Activated CD4-positive, alpha-beta T cell treated with anti-CD3 and anti-CD28 coated beads, Interleukin-2, amount 10 ng/mL, durations not matched to agents 7 days and 5 days (primary cell): ENCODE data around the gene TARS3. TPM values are rescaled to one million over a fixed set of nuclear protein-coding genes. Genes with fewer than 3 reads are reported as not detected.

Experiments
- CTCF ChIA-PET: fragments of 350-600 bp; sonication (Branson Sonifier 250); formaldehyde crosslinking; loops from one replicate; lab custom pipeline; 2021; ENCODE audit warnings: antibody characterized with exemption; lab: Charles Lee
- POLR2A ChIA-PET: fragments of 350-600 bp; sonication (Branson Sonifier 250); formaldehyde crosslinking; loops from one replicate; lab custom pipeline; 2021; ENCODE audit warnings: antibody characterized with exemption; lab: Charles Lee
- DNase-seq: peaks from one replicate; pipeline ENCODE4 v3.0.0-alpha.2; 2020
- H3K27ac Mint-ChIP-seq: one replicate; pipeline ENCODE4 v1.8.0; 2021; ENCODE audit warnings: mild to moderate bottlenecking, moderate library complexity, mixed read lengths
- H3K27me3 Mint-ChIP-seq: one replicate; pipeline ENCODE4 v1.8.0; 2021; ENCODE audit warnings: mixed read lengths
- H3K36me3 Mint-ChIP-seq: one replicate; pipeline ENCODE4 v1.8.0; 2021; ENCODE audit warnings: low read depth, mixed read lengths
- H3K4me1 Mint-ChIP-seq: one replicate; pipeline ENCODE4 v1.8.0; 2021; ENCODE audit warnings: mixed read lengths
- H3K4me3 Mint-ChIP-seq: one replicate; pipeline ENCODE4 v1.8.0; 2021; ENCODE audit warnings: mild to moderate bottlenecking, moderate library complexity, mixed read lengths
- H3K9me3 Mint-ChIP-seq: one replicate; pipeline ENCODE4 v1.8.0; 2021; ENCODE audit warnings: mixed read lengths
- total RNA-seq, 2 experiments: library from RNA; stranded (reverse); gene quantifications; one replicate each; pipeline ENCODE4 v1.2.3, GENCODE V29; 2021

TARS3 gene
- total RNA-seq, 2 experiments from 2014 or later, result 11.8 to 14.3 TPM

DNA sequence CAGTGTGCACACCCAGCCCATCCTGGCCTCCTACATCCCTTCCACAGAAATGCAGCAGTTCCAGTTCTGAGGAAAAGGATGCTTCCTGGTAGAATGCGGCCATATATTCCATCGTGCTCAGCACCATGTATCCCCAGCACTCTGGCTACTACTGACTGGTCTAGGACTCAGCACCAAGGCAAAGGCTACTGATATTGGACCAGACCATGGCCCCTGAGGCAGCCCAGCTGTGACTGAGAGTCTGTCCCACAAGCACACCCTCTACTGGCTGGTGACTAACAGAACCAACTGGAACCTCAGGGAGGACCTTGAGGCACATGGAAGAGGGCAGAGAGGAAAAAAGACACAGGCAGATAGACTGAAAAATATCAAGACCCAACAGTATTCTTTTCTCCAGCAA is 30.0 kb downstream of the TARS3 start:
- CTCF ChIA-PET, result no interaction called here
- H3K9me3 Mint-ChIP-seq, result no peaks in the 10 kb centered on the region
- DNase-seq, result no peak
- H3K4me1 Mint-ChIP-seq, result peaks cover 56% of the 10 kb centered on the region
- no peak overlapping the region for H3K27ac Mint-ChIP-seq
- H3K4me3 Mint-ChIP-seq, result no peak overlapping the region
- H3K27me3 Mint-ChIP-seq, result no peaks in the 10 kb centered on the region
- peaks cover 62% of the 10 kb centered on the region for H3K36me3 Mint-ChIP-seq
- POLR2A ChIA-PET, result no interaction called here

DNA sequence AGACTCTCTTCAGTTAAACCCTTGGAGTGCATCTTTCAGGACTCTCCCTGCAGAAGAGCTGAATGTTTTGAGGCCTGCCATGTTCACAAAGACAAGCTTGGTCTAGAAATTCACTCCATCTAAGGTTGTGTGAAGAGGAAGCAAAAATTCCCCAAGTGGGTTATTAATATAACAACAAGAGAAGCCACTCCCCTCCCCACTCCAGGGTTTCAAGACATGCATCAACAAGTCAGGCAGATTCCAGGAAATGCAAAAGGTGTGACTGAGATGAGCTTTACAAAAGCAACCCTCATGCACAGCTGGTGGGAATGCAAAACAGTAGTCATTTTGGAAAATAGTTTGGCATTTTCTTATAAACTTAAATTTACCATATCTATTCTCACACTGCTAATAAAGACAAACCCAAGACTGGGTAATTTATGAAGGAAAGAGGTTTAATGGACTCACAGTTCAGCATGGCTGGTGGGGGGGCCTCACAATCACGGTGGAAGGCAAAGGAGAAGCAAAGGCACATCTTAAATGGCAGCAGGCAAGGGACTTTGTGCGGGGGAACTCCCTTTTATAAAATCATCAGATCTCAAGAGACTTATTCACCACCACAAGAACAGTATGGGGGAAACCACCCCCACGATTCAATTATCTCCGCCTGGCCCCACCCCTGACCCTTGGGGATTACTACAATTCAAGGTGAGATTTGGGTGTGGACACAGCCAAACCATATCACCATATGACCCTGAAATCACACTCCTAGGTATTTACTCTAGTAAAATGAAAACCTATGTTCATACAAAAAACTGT is 31.3 kb downstream of the TARS3 start:
- CTCF ChIA-PET, result interaction anchor here (1.6 kb wide), 1 partner anchor 11 kb away, joined by 4 read pairs; no protein-coding TSS in a partner anchor
- Mint-ChIP-seq H3K9me3 (no peaks in the 10 kb centered on the region), H3K4me1 (peaks cover 50% of the 10 kb centered on the region), H3K27ac (peak overlapping the region; percentile 77), H3K4me3 (no peak overlapping the region), H3K27me3 (no peaks in the 10 kb centered on the region), H3K36me3 (peaks cover 55% of the 10 kb centered on the region)
- POLR2A ChIA-PET, result no interaction called here
- no peak for DNase-seq

DNA sequence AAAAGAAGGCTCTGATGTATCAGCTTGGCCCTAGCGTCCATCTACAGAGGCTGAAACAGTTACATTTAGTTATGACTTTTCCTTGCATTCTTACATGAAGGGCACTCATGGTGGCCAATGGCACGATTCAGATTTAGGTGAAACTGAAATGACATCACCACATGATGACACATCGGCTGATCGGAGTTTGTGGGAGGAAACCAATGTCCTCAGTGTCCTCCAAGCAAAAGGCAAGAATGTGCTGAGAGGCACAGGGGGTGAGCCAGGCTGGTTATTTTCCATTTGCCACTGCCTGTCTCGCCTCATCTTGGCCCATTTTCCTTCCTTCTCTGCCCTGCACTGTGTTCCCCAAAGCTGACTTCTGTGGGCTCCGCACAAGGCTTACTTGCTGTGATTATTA is 34.4 kb downstream of the TARS3 start:
- Mint-ChIP-seq H3K27me3 (no peaks in the 10 kb centered on the region), H3K4me1 (peaks cover 27% of the 10 kb centered on the region), H3K9me3 (no peaks in the 10 kb centered on the region), H3K4me3 (no peak overlapping the region), H3K27ac (no peak overlapping the region), H3K36me3 (peaks cover 44% of the 10 kb centered on the region)
- CTCF ChIA-PET, result no interaction called here
- DNase-seq, result no peak
- POLR2A ChIA-PET, result no interaction called here

DNA sequence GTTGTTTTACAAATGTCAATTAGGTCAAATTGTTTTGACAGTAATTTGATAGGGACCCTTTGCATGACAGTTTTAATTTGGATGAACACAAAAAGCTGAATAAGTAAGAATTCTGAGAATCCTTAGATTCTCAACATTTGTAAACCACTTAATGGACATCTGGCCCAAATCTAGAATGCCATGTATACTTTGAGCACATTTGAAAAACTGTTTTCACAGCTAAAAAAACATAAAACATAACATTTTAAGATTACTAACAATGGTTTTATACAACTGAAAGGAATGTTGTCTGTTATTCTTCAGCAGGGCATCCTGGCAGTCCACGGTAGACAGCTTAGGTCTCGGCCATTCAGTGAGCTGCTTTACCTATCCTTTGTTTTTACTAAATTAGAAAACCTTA is 37.6 kb downstream of the TARS3 start:
- ChIA-PET POLR2A (no interaction called here), CTCF (interaction anchor here (1.1 kb wide), 1 partner anchor 26 kb away, joined by 3 read pairs; no protein-coding TSS in a partner anchor)
- H3K36me3 Mint-ChIP-seq, result peaks cover 43% of the 10 kb centered on the region
- H3K9me3 Mint-ChIP-seq, result no peaks in the 10 kb centered on the region
- no peak overlapping the region for H3K4me3 Mint-ChIP-seq
- no peak overlapping the region for H3K27ac Mint-ChIP-seq
- DNase-seq, result no peak
- peaks cover 2% of the 10 kb centered on the region for H3K4me1 Mint-ChIP-seq
- H3K27me3 Mint-ChIP-seq, result no peaks in the 10 kb centered on the region

DNA sequence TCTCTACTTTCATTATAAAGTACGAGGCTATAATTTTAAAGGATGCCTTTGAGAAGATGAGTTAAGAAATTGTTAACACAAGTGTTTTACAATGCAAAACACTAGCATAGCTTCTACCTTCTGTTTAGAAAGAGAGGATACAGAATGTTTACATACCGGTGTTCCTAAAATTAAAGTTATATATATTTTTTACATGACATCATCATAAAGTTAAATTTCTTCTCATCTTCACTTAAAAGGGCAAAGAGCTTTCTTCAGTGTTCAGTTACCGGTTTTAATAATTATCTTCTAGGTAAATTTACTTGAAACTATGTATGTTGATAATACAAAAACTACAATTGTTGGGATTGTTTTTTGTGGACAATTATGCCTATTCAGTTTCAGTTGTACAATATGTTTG is 39.4 kb downstream of the TARS3 start:
- CTCF ChIA-PET, result no interaction called here

DNA sequence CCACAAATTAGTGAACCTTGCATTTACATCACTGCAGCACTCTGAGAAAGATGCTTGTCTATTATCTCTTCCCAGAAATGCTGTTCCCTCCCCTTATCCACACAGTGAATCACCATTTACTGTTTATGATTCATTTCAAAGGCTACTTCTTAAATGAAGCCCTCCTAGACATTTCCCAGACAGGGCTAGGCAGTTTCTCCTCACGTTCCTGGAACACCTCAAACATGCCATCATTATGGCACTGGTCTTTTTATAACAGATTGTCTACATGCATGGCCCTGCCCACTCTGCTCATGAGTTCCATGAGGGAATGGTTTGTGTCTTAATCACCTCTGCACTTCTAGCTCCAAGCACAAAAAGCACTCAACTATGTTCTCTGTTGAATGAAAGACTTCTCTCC is 39.9 kb downstream of the TARS3 start:
- CTCF ChIA-PET, result interaction anchor here (0.8 kb wide), 1 partner anchor 12 kb away, joined by 3 read pairs; no protein-coding TSS in a partner anchor
- no peaks in the 10 kb centered on the region for H3K27me3 Mint-ChIP-seq
- H3K27ac Mint-ChIP-seq, result no peak overlapping the region
- no peak overlapping the region for H3K4me3 Mint-ChIP-seq
- POLR2A ChIA-PET, result no interaction called here
- no peaks in the 10 kb centered on the region for H3K4me1 Mint-ChIP-seq
- DNase-seq, result no peak
- peaks cover 46% of the 10 kb centered on the region for H3K36me3 Mint-ChIP-seq
- no peaks in the 10 kb centered on the region for H3K9me3 Mint-ChIP-seq

More for the DNA sequence above, 39.4 kb downstream of the TARS3 start:
- H3K4me3 Mint-ChIP-seq, result no peak overlapping the region
- H3K9me3 Mint-ChIP-seq, result no peaks in the 10 kb centered on the region
- peaks cover 47% of the 10 kb centered on the region for H3K36me3 Mint-ChIP-seq
- H3K27me3 Mint-ChIP-seq, result no peaks in the 10 kb centered on the region
- POLR2A ChIA-PET, result no interaction called here
- no peak overlapping the region for H3K27ac Mint-ChIP-seq
- no peak for DNase-seq
- H3K4me1 Mint-ChIP-seq, result no peaks in the 10 kb centered on the region

DNA sequence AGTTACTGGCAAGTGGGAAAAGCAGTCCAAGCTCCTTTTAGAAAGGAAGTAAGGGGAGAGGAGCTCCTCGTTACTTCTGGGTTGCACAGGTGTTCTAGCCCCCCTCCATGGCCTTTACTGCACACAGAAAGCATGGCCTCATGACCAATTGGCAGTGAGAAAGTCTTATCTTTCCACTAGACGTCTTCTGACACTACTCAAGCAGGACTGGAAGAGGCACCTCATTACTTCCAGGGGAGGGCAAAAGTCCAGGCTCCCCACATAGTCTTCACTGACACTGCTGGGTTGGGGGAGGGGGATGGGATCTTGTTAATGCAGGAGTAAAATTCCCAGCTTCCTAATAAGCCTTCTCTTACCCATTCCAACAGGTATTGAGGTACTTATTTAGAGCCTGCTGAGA is 44.5 kb downstream of the TARS3 start:
- Mint-ChIP-seq H3K27ac (no peak overlapping the region), H3K27me3 (no peaks in the 10 kb centered on the region), H3K4me1 (peaks cover 1% of the 10 kb centered on the region), H3K9me3 (no peaks in the 10 kb centered on the region), H3K36me3 (peaks cover 38% of the 10 kb centered on the region), H3K4me3 (no peak overlapping the region)
- ChIA-PET CTCF (no interaction called here), POLR2A (no interaction called here)
- no peak for DNase-seq

DNA sequence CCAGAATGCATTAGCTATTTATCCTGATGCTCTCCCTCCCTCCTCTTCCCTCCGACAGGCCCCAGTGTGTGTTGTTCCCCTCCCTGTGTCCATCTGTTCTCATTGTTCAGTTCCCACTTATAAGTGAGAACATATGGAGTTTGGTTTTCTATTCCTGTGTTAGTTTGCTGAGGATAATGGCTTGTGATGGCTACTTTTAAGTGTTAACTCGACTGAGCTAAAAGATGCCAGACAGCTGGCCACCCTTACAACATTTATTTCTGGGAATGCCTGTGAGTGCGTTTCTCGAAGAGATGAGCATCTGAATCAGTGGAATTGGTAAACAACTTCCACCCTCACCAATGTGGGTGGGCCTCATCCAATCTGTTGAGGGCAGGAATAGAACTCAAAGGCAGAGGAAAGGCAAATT is 47.3 kb downstream of the TARS3 start:
- ChIA-PET POLR2A (no interaction called here), CTCF (interaction anchor here (0.9 to 1.1 kb wide), 2 partner anchors 19 to 33 kb away, joined by 3 read pairs; no protein-coding TSS in a partner anchor)
- Mint-ChIP-seq H3K27me3 (no peaks in the 10 kb centered on the region), H3K4me3 (no peak overlapping the region), H3K4me1 (peaks cover 1% of the 10 kb centered on the region), H3K36me3 (peaks cover 37% of the 10 kb centered on the region), H3K9me3 (no peaks in the 10 kb centered on the region), H3K27ac (no peak overlapping the region)
- DNase-seq, result no peak

DNA sequence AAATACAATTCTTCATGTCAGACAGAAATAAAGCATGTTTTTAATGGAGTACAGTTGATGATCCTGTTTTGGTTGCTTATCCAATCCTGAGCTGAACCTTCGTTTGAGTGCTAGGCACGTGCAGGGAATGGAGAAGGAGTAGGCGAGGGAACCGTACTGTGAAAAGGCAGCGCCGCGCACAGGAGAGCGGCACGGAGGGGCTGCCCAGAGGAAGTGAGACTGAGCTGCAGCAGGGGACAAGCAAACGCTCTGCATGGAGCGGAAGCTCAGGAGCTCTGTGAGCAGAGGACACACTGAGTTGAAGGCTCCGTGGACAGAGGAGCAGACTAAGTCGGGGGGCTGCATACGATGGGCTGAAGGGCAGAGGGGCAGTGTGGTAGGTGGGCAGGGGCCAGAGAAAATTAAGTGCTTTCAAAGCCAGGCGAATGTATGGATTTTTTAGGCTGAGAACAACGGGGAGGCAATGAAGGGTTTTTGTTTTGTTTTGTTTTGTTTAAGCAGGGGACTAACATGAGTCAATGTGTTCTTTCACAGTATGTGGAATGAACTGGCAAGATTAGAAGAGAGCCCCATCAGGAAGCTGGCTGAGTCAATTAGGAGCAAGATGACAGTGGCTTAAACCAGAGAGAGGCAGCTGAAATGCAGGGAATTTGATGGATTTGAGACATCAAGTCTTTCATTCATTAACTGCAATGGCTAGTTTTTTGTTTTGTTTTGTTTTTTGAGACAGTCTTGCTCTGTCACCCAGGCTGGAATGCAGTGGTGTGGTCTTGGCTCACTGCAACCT is 48.3 kb downstream of the TARS3 start:
- Mint-ChIP-seq H3K4me3 (no peak overlapping the region), H3K27ac (peak overlapping the region; percentile 67), H3K36me3 (peaks cover 38% of the 10 kb centered on the region), H3K9me3 (no peaks in the 10 kb centered on the region), H3K27me3 (no peaks in the 10 kb centered on the region), H3K4me1 (peaks cover 1% of the 10 kb centered on the region)
- CTCF ChIA-PET, result no interaction called here
- no peak for DNase-seq
- POLR2A ChIA-PET, result interaction anchor here (0.6 kb wide), 1 partner anchor 29 kb away, joined by 3 read pairs; no protein-coding TSS in a partner anchor

DNA sequence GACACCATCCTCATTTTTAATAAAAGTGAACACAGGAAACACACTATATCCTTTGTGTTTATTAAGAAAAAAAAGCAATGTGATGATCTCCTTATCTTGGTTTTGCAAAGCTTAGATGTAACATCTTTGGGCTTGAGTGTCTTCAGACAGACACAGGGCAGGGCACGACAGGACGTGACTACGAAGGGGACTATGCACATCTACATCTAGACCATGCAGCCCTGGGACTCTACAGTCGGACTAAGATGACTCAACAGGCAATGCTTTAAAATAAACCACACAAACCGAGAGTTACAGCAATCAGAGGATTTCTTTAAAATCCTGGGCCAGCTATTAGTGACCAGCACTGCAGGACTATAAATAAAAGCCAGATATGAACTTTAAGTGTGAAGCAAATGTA is 49.3 kb downstream of the TARS3 start:
- ChIA-PET CTCF (no interaction called here), POLR2A (no interaction called here)
- no peaks in the 10 kb centered on the region for H3K27me3 Mint-ChIP-seq
- no peak for DNase-seq
- peaks cover 1% of the 10 kb centered on the region for H3K4me1 Mint-ChIP-seq
- no peak overlapping the region for H3K27ac Mint-ChIP-seq
- peaks cover 38% of the 10 kb centered on the region for H3K36me3 Mint-ChIP-seq
- no peaks in the 10 kb centered on the region for H3K9me3 Mint-ChIP-seq
- no peak overlapping the region for H3K4me3 Mint-ChIP-seq

DNA sequence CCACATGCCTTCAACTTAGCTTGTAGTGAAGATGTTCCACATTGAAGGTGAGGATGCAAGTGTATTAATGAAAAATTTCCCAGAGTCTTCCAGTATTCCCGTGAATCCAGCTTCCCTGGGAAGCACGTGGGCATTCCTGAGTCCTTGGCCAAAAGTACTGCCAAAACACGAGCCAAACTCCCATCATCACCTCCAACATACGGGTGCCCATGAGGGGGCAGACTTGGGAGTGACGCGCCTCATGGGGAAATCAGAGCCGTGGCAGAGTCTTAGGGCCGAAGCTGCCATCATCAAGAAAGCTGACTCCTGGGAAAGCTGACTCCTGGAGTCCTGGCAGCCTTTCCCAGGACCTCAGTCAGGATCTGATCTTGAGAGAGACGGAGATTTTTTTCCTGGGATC is 52.0 kb downstream of the TARS3 start:
- Mint-ChIP-seq H3K27me3 (no peaks in the 10 kb centered on the region), H3K27ac (no peak overlapping the region), H3K4me1 (peaks cover 1% of the 10 kb centered on the region), H3K36me3 (peaks cover 41% of the 10 kb centered on the region), H3K4me3 (no peak overlapping the region), H3K9me3 (no peaks in the 10 kb centered on the region)
- ChIA-PET CTCF (interaction anchor here (1.5 to 2.4 kb wide), 3 partner anchors 9 to 12 kb away, joined by 3 to 8 read pairs (median 3); no protein-coding TSS in a partner anchor), POLR2A (no interaction called here)
- DNase-seq, result no peak

DNA sequence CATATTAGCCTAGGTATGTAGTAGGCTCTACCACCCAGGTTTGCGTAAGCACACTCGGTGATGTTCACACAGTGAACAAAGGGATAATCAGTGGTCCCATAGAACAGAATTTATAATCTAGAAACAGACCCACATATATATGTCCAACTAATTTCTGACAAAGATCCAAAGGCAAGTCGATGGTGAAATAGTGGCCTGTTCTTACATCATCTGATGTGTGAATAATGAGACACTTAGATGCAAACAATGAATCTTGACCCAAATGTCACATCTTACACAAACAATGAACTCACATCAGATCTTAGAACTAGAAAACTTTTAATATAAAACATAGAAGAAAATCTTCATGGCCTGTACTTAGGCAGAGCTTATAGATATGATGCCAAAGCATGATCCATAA is 54.5 kb downstream of the TARS3 start:
- no peaks in the 10 kb centered on the region for H3K9me3 Mint-ChIP-seq
- ChIA-PET CTCF (interaction anchor here (1.0 kb wide), 1 partner anchor 10 kb away, joined by 3 read pairs; no protein-coding TSS in a partner anchor), POLR2A (no interaction called here)
- H3K27ac Mint-ChIP-seq, result no peak overlapping the region
- no peak for DNase-seq
- H3K36me3 Mint-ChIP-seq, result peaks cover 41% of the 10 kb centered on the region
- no peaks in the 10 kb centered on the region for H3K4me1 Mint-ChIP-seq
- no peak overlapping the region for H3K4me3 Mint-ChIP-seq
- no peaks in the 10 kb centered on the region for H3K27me3 Mint-ChIP-seq

DNA sequence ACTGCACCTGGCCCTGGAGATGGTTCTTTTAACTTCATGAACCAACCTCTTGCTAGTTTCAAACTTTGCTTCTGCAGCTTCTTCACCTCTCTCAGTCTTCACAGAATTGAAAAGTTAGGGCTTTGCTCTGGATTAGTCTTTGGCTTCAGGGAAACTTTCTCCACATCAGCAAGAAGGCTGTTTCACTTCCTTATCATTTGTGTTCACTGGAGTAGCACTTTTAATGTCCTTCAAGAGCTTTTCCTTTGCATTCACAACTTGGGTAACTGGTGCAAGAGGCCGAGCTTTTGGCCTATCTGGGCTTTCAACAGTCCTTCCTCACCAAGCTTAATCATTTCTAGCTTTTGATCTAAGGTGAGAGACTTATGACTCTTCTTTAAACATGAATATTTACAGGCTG is 56.4 kb downstream of the TARS3 start:
- Mint-ChIP-seq H3K27ac (no peak overlapping the region), H3K4me3 (no peak overlapping the region), H3K9me3 (no peaks in the 10 kb centered on the region), H3K4me1 (no peaks in the 10 kb centered on the region), H3K27me3 (no peaks in the 10 kb centered on the region), H3K36me3 (peaks cover 27% of the 10 kb centered on the region)
- ChIA-PET POLR2A (no interaction called here), CTCF (no interaction called here)
- no peak for DNase-seq
